Spinal cord (tissue), 10 donors: ENCODE results near the gene PDE9A. TPM values are rescaled to one million over a fixed set of nuclear protein-coding genes. Genes with fewer than 3 reads are reported as not detected.

Source experiments
- DNase-seq, 6 donors: peaks; one replicate each; pipeline versions ENCODE4 v3.0.0 to v3.0.0-alpha.2; 2013 to 2015; ENCODE audit warnings: low spot score in 6 of 6, low read depth in 4 of 6
- H3K27ac ChIP-seq: one replicate; pipeline ENCODE4 v1.5.1; 2013; ENCODE audit warnings: low read depth, low read length, control low read depth
- H3K27me3 ChIP-seq: one replicate; pipeline ENCODE4 v1.6.1; 2013; ENCODE audit warnings: low read length; ENCODE audit not compliant: control insufficient read depth, insufficient read depth
- H3K36me3 ChIP-seq: one replicate; pipeline ENCODE4 v1.6.1; 2013; ENCODE audit warnings: low read length; ENCODE audit not compliant: control insufficient read depth, insufficient read depth
- H3K4me1 ChIP-seq: one replicate; pipeline ENCODE4 v1.6.1; 2013; ENCODE audit warnings: low read length; ENCODE audit not compliant: control insufficient read depth, insufficient read depth
- H3K4me3 ChIP-seq: one replicate; pipeline ENCODE4 v1.5.1; 2013; ENCODE audit warnings: low read depth, low read length, control low read depth
- H3K9me3 ChIP-seq: one replicate; pipeline ENCODE4 v1.6.1; 2013; ENCODE audit warnings: low read length; ENCODE audit not compliant: control insufficient read depth, insufficient read depth
- WGBS: methylation state at CpG from one replicate; pipeline ENCODE4 v1.1.5; 2013; ENCODE audit warnings: missing lambda C conversion rate; ENCODE audit not compliant: insufficient coverage; 5-methylcytosine and 5-hydroxymethylcytosine counted together
- polyA plus RNA-seq, 2 donors: library from polyadenylated mRNA; unstranded; fragments of 120-200 nt; gene quantifications; one replicate each; pipeline ENCODE4 v1.2.1, GENCODE V29; 2013; ENCODE audit not compliant: insufficient read length in 2 of 2
- total RNA-seq, 2 donors: library from RNA; depleted of rRNA in 1 of 2; stranded (reverse); fragments of 120-200 nt in 1 of 2; fragments of >200 nt in 1 of 2; gene quantifications; one replicate each; pipeline versions ENCODE4 v1.2.3 to v1.2.4, GENCODE V29; 2013 to 2014
- donor health status: healthy.

Gene PDE9A
- total and polyA plus RNA-seq, 4 donors, result 13.4 to 44.2 (median 28.1) TPM

DNA sequence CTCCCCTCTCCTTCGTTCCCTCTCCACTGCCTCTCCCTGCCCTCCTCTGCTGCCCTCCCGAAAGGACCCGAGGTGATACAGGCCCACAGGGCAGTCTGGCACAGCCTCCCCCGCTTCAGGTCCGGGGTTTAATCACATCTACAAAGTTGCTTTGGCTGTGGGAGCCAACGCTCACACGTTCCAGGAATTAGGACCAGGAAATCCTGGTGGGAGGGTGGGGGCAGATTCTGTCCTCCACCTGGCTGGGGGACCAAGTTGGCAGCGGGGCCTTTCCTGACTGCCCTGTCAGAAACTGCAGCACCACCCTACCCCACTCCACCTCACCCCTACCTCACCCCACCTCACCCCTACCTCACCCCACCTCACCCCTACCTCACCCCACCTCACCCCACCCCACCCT is 130.9 kb downstream of the PDE9A start:
- 52% methylated on average over 3 of the region's 8 CpGs for WGBS
- no peak overlapping the region for H3K4me3 ChIP-seq
- H3K4me1 ChIP-seq, result peaks cover 21% of the 10 kb centered on the region
- peaks cover 9% of the 10 kb centered on the region for H3K27me3 ChIP-seq
- peaks cover 5% of the 10 kb centered on the region for H3K36me3 ChIP-seq
- H3K9me3 ChIP-seq, result no peaks in the 10 kb centered on the region
- no peak for DNase-seq
- peak overlapping the region; percentile 57 for H3K27ac ChIP-seq

DNA sequence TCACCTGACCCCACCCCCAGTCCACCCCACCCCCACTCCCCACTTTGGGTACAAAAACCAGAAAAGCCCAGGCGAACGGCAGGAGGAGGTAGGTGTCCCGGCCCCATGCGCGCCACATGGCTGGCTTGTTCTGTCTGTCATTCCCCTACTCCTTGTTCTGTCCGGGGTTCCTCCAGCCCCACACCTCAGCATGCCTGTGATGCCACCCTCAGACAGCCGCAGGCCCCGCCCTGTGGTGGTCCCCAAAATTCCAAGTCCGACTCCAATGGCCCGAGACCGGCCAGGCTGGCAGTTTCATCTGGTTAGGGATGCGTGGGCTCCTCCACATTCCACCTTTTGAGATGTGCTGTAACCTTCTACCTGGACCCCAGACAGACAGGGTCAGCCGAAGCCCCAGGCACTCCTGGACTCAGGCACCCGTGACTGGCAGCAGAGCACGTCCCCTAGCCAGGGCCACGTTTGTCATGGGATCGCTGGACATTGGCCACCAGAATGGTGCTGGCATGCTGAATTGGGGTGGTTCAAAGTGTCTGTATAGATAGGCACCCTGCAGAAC is 131.6 kb downstream of the PDE9A start:
- Histone ChIP-seq H3K27me3 (peaks cover 8% of the 10 kb centered on the region), H3K4me3 (no peak overlapping the region), H3K27ac (no peak overlapping the region), H3K9me3 (no peaks in the 10 kb centered on the region), H3K36me3 (no peaks in the 10 kb centered on the region), H3K4me1 (peaks cover 21% of the 10 kb centered on the region)
- 94% methylated on average over 10 of the region's 17 CpGs for WGBS
- DNase-seq, result no peak

DNA sequence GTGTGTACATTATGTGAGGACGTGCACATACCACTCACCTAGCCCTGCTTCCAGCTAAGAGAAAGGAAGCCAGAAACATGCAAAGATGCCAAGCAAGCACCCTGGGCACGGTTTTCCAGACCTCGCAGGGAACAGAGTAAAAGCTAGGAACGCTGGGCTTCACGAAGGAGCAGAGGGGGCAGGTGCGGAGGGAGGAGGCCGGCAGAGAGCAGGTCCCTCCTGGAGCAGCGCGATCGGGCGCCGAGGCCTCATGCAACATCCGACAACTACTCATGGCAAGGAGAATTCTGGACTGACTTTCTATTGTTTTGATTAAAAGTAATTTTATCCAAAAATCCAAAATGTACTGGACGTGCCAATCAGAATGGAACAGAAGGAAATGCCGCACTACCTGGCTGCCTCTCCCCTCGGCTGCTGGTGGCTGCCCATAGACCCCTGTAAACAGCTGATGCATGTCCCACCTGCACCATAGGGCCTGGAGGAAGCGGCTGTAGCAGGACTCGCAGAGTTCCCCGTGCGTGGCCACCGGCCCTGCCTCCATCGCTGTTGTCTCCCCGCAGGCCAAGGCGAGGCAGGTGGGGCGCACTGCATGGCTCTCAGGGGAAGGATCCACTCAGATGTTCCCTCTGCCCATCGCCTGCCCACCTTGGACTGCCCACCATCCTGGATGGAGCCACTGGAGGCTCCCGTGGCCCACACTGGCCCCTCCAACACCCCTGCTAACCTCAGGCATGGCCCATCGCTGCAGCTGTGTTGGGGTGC is 132.4 kb downstream of the PDE9A start:
- 93% methylated on average over 22 of the region's 28 CpGs for WGBS
- H3K27ac ChIP-seq, result no peak overlapping the region
- H3K4me3 ChIP-seq, result no peak overlapping the region
- DNase-seq, result no peak
- H3K4me1 ChIP-seq, result peaks cover 21% of the 10 kb centered on the region
- H3K27me3 ChIP-seq, result peaks cover 2% of the 10 kb centered on the region
- no peaks in the 10 kb centered on the region for H3K36me3 ChIP-seq
- H3K9me3 ChIP-seq, result no peaks in the 10 kb centered on the region

DNA sequence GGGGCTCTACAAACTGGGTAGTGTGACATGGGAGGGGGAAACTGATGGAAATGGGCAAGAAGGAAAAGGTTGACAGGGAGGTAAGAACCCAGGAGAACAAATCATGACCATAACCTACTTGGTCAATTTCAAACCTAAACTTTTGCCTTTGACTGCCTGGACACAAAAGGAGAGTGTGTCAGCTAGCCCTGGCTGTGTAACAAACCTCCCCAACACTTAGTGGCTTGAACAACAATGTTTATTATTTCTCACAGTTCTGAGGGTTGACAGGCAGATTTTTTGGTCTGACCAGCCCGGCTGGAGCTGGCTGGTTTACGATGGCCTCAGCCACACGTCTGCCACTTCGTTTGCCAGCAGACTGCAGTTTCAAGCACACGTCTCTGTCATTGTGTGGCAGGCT is 133.5 kb downstream of the PDE9A start:
- H3K36me3 ChIP-seq, result no peaks in the 10 kb centered on the region
- no peak overlapping the region for H3K4me3 ChIP-seq
- no peak overlapping the region for H3K27ac ChIP-seq
- H3K27me3 ChIP-seq, result no peaks in the 10 kb centered on the region
- 70% methylated on average over 5 of the region's 5 CpGs for WGBS
- H3K9me3 ChIP-seq, result no peaks in the 10 kb centered on the region
- H3K4me1 ChIP-seq, result peaks cover 11% of the 10 kb centered on the region
- DNase-seq, result no peak

DNA sequence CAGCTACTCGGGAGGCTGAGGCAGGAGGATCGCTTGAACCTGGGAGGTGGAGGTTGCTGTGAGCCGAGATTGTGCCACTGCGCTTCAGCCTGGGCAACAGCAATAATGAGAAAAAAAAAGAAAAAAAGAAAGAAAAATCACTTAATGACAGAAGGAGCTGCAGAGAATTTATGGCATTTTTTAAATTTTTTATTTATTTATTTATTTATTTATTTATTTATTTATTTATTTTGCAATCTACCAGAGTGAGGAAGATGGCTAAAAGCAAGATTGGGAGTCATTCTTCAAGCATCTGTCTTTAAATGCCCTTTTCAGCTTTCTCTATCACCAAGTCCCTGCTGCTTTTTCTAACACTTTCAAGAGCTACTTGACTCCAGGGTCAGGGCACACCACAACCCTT is 134.2 kb downstream of the PDE9A start:
- no peaks in the 10 kb centered on the region for H3K9me3 ChIP-seq
- H3K4me3 ChIP-seq, result no peak overlapping the region
- DNase-seq, result no peak
- peaks cover 4% of the 10 kb centered on the region for H3K4me1 ChIP-seq
- no peaks in the 10 kb centered on the region for H3K36me3 ChIP-seq
- no CpG with 5 or more reads among the region's 4 CpGs for WGBS
- H3K27ac ChIP-seq, result no peak overlapping the region
- no peaks in the 10 kb centered on the region for H3K27me3 ChIP-seq

DNA sequence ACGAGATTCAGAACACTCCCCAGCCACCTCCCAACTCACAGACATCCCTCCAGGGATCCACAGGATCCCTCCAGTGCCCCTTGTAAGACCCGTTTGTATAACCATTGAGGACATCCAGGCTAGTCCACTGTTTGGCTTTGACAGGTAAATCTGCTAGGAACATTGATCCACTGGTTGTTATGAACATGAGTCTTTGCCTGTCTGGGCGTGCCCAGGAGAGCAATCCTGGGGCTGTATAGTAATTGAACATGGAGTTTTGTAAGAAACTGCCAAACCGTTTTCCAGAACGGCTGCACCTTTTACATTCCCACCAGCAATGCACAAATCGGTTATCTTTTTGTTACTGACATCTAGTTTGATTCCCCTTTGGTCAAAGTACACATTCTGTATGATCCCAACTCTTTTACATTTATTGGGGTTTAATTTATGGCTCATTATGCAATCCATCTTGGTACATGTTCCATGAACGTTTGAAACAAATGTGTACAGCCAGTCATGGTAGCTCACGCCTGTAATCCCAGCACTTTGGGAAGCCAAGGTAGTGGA is 137.2 kb downstream of the PDE9A start:
- H3K36me3 ChIP-seq, result no peaks in the 10 kb centered on the region
- H3K4me1 ChIP-seq, result no peaks in the 10 kb centered on the region
- peaks cover 2% of the 10 kb centered on the region for H3K27me3 ChIP-seq
- no peaks in the 10 kb centered on the region for H3K9me3 ChIP-seq
- H3K27ac ChIP-seq, result no peak overlapping the region
- peak in 1 of 6 donors; percentile 10 for DNase-seq
- H3K4me3 ChIP-seq, result no peak overlapping the region
- 50% methylated on average over 3 of the region's 8 CpGs for WGBS

DNA sequence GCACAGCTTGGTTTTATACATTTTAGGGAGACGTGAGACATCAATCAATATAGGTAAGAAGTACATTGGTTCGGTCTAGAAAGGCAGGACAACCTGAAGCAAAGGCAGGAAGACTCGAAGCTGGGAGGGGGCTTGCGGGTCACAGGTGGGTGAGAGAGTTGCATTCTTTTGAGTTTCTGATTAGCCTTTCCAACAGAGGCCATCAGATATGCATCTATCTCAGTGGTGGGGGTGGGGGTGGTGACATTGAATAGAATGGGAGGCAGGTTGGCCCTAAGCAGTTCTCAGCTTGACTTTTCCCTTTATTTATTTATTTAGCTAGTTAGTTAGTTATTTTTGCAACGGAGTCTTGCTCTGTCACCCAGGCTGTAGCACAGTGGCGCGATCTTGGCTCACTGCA is 140.4 kb downstream of the PDE9A start:
- Histone ChIP-seq H3K27me3 (peaks cover 2% of the 10 kb centered on the region), H3K4me1 (no peaks in the 10 kb centered on the region), H3K9me3 (no peaks in the 10 kb centered on the region), H3K27ac (no peak overlapping the region), H3K36me3 (no peaks in the 10 kb centered on the region), H3K4me3 (no peak overlapping the region)
- 87% methylated on average over 3 of the region's 7 CpGs for WGBS
- no peak for DNase-seq

DNA sequence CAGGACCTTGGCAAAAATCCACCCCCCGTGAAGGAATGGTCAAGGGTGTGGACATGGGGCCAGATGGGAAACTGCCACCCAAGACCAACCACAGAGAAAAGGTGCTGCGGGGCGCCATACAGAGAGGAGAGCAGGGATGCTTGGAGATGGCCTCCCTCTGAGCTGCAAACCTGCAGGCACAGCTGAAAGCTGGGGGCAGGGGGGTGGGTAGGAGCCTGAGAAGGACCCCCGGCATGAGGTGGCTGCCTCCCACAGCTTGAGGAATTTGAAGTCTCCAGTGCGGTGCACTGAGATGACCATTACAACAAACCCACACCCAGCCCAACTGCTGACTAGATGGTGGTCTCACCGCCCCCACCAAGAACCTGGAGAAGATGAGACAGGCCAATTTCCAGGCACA is 141.1 kb downstream of the PDE9A start:
- DNase-seq, result no peak
- H3K27me3 ChIP-seq, result peaks cover 2% of the 10 kb centered on the region
- H3K36me3 ChIP-seq, result no peaks in the 10 kb centered on the region
- H3K4me1 ChIP-seq, result no peaks in the 10 kb centered on the region
- no peak overlapping the region for H3K27ac ChIP-seq
- 76% methylated on average over 2 of the region's 6 CpGs for WGBS
- H3K4me3 ChIP-seq, result no peak overlapping the region
- H3K9me3 ChIP-seq, result no peaks in the 10 kb centered on the region

DNA sequence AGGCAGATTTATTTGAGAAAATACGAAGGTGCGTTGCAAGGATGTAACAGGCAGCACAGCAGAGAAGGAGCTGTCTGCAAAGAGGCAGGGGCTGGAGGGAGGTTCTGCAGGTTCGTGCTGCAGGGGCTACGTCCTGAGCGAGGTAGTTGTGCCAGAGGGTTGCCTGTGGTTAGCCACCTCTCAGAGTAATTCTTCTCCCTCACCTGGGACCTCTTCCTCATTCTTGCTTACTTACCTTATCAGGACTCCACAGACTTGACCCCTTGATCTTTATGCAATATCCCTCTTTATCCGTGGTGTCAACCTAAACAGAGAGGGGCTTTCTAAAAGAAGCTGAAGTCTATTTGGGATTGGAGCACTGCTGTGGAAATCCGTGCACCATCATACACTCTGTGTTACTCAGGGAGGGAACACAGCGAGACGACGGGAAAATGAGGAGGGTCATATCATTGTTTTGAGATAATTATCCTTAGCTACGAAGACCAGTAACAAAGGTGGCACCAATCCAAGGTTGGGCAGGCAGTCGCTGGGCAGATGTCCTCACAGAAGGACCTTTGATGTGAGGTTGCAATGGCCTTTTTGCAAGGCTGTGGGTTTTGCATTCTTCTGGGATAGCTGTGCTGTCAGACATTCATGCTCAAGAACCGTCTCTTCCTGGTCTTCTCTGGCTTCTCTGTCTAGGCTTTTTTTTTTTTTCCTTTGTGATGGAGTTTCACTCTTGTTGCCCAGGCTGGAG is 143.1 kb downstream of the PDE9A start:
- H3K4me3 ChIP-seq, result no peak overlapping the region
- no peaks in the 10 kb centered on the region for H3K4me1 ChIP-seq
- 65% methylated on average over 5 of the region's 13 CpGs for WGBS
- H3K27ac ChIP-seq, result no peak overlapping the region
- no peaks in the 10 kb centered on the region for H3K9me3 ChIP-seq
- DNase-seq, result no peak
- H3K36me3 ChIP-seq, result no peaks in the 10 kb centered on the region
- H3K27me3 ChIP-seq, result peaks cover 2% of the 10 kb centered on the region
